GM18502 (cell line): Measurements from ENCODE around the gene MSN.

Experiments used
- ATAC-seq: cut with Tn5 transposase; IDR thresholded peaks from one replicate; pipeline ENCODE4 v1.9.1; 2021; ENCODE audit warnings: mild to moderate bottlenecking; ENCODE audit not compliant: unreplicated experiment, poor library complexity

Gene MSN

GRCh38 chrX:65671966-65672365 lies 4.5 kb downstream of the MSN start:
- no peak for ATAC-seq

GRCh38 chrX:65673857-65674203 lies 6.4 kb downstream of the MSN start:
- ATAC-seq = no peak

GRCh38 chrX:65674204-65674893 lies 6.9 kb downstream of the MSN start:
- ATAC-seq = no peak

GRCh38 chrX:65677954-65678469 lies 10.6 kb downstream of the MSN start:
- ATAC-seq = no peak

- no peak for ATAC-seq
Observed at GRCh38 chrX:65679071-65679540, 11.7 kb downstream of the MSN start.

GRCh38 chrX:65681810-65682209 lies 14.4 kb downstream of the MSN start:
- no peak for ATAC-seq

- no peak for ATAC-seq
Observed at GRCh38 chrX:65685112-65685511, 17.7 kb downstream of the MSN start.

GRCh38 chrX:65686236-65686635 lies 18.8 kb downstream of the MSN start:
- no peak for ATAC-seq

GRCh38 chrX:65687367-65687766 lies 19.9 kb downstream of the MSN start:
- no peak for ATAC-seq

GRCh38 chrX:65688403-65688871 lies 21.0 kb downstream of the MSN start:
- peak; percentile 89 for ATAC-seq

- ATAC-seq = no peak
Observed at GRCh38 chrX:65689377-65689776, 21.9 kb downstream of the MSN start.

GRCh38 chrX:65690057-65690855 lies 22.8 kb downstream of the MSN start:
- ATAC-seq = no peak

- ATAC-seq = no peak
Observed at GRCh38 chrX:65695849-65696449, 28.5 kb downstream of the MSN start.

GRCh38 chrX:65696613-65697012 lies 29.2 kb downstream of the MSN start:
- ATAC-seq = no peak

- no peak for ATAC-seq
Observed at GRCh38 chrX:65697211-65697641, 29.8 kb downstream of the MSN start.

- ATAC-seq = peak; percentile 78
Observed at GRCh38 chrX:65697915-65698796, 30.7 kb downstream of the MSN start.

GRCh38 chrX:65702956-65703355 lies 35.5 kb downstream of the MSN start:
- ATAC-seq = no peak

- ATAC-seq = no peak
Observed at GRCh38 chrX:65705439-65705838, 38.0 kb downstream of the MSN start.

GRCh38 chrX:65706041-65706828 lies 38.8 kb downstream of the MSN start:
- ATAC-seq = peak; percentile 61
